K562 (cell line): Measurements from ENCODE around the gene LRPAP1. TPM values are rescaled to one million over a fixed set of nuclear protein-coding genes. Genes with fewer than 3 reads are reported as not detected.

ENCODE experiments used
- ATAC-seq: fragments of 200-7000 bp; cut with Tn5 transposase; 3 replicates; pipeline ENCODE4 v1.9.1; 2020; ENCODE audit warnings: moderate library complexity
- BruUV-seq: library from RNA; stranded (reverse); fragments of 400-500 nt; replicated peaks from 2 replicates; lab custom pipeline; 2021; lab: Mats Ljungman, UMichigan
- CTCF ChIA-PET: fragments of 300-600 bp; formaldehyde crosslinking; extraction: SDS; loops from one replicate; lab custom pipeline; 2021; ENCODE audit warnings: low intra/inter-chr PET ratio; lab: Yijun Ruan, JAX
- POLR2A ChIA-PET: fragments of 300-600, 350-650 bp; sonication (Branson Sonifier 250); formaldehyde crosslinking; extraction: SDS; loops from one replicate; lab custom pipeline; 2021; ENCODE audit warnings: antibody characterized with exemption, inconsistent platforms; lab: Yijun Ruan, JAX
- DNase-seq, 4 experiments: peaks; one replicate each; pipeline versions ENCODE4 v3.0.0 to v3.0.0-alpha.2; 2011 to 2018; ENCODE audit warnings: low spot score in 3 of 4, mixed read lengths in 3 of 4; ENCODE audit errors: extremely low read depth in 1 of 4
- FAIRE-seq: peaks from 2 replicates; lab custom pipeline; 2011; peaks lifted over from hg19 to GRCh38; lab: Jason Lieb, UNC
- H2AFZ ChIP-seq: 2 replicates; pipeline ENCODE4 v1.6.0; 2011; ENCODE audit warnings: low read depth, low read length, control low read depth, inconsistent platforms
- H3K27ac ChIP-seq: fragments of 200-600 bp; 3 replicates; pipeline ENCODE4 v1.8.0; 2011; ENCODE audit warnings: low read depth, mild to moderate bottlenecking, control low read depth, inconsistent platforms, low read length, moderate library complexity, mixed read lengths; ENCODE audit errors: extremely low read depth
- H3K27me3 ChIP-seq, 2 experiments: fragments of 300-600 bp in 1 of 2; 2 replicates in 1 of 2; 3 replicates in 1 of 2; pipeline versions ENCODE4 v1.6.0 to v1.8.0; 2011; ENCODE audit warnings: inconsistent platforms in 2 of 2, low read length in 2 of 2, mild to moderate bottlenecking in 1 of 2, mixed read lengths in 1 of 2, moderate library complexity in 1 of 2; ENCODE audit not compliant: control insufficient read depth in 2 of 2, insufficient read depth in 2 of 2
- H3K36me3 ChIP-seq: fragments of 300-600 bp; 3 replicates; pipeline ENCODE4 v1.8.0; 2011; ENCODE audit warnings: mild to moderate bottlenecking, low read length, inconsistent platforms; ENCODE audit not compliant: control insufficient read depth, insufficient read depth
- H3K4me1 ChIP-seq, 2 experiments: fragments of 200-600 bp in 1 of 2; replicated peaks in 1 of 2; 2 replicates in 1 of 2; 3 replicates in 1 of 2; pipeline versions ENCODE4 v1.5.1 to v1.8.0; 2011; ENCODE audit warnings: inconsistent platforms in 2 of 2, low read length in 2 of 2, mild to moderate bottlenecking in 1 of 2, mixed read lengths in 1 of 2, moderate library complexity in 1 of 2; ENCODE audit not compliant: control insufficient read depth in 2 of 2, insufficient read depth in 2 of 2
- H3K4me2 ChIP-seq: 2 replicates; pipeline ENCODE4 v1.6.1; 2011; ENCODE audit warnings: low read length, control low read depth, inconsistent platforms, mixed read lengths; ENCODE audit not compliant: insufficient read depth
- H3K4me3 ChIP-seq: fragments of 200-600 bp; sonication (generic), shearing (Covaris generic); 2 replicates; pipeline ENCODE4 v1.5.1; 2016; ENCODE audit warnings: control low read depth, inconsistent platforms
- H3K79me2 ChIP-seq: fragments of 200-600 bp; 3 replicates; pipeline ENCODE4 v1.8.0; 2011; ENCODE audit warnings: low read length, inconsistent platforms; ENCODE audit not compliant: control insufficient read depth, insufficient read depth
- H3K9ac ChIP-seq, 2 experiments: 2 replicates each; pipeline versions ENCODE4 v1.6.0 to v1.6.1; 2011; ENCODE audit warnings: low read depth in 2 of 2, low read length in 2 of 2, control low read depth in 1 of 2, inconsistent platforms in 1 of 2, mild to moderate bottlenecking in 1 of 2, mixed read lengths in 1 of 2; ENCODE audit not compliant: insufficient read depth in 1 of 2
- H3K9me1 ChIP-seq: one replicate; pipeline ENCODE4 v1.6.0; 2011; ENCODE audit warnings: inconsistent platforms, mild to moderate bottlenecking, low read length, moderate library complexity; ENCODE audit not compliant: control insufficient read depth, insufficient read depth
- H3K9me3 ChIP-seq: replicated peaks from 2 replicates; pipeline ENCODE4 v1.5.1; 2011; ENCODE audit warnings: low read depth, low read length, inconsistent platforms; ENCODE audit not compliant: control insufficient read depth, insufficient read depth
- H4K20me1 ChIP-seq: replicated peaks from 2 replicates; pipeline ENCODE4 v1.6.1; 2011; ENCODE audit warnings: low read length, inconsistent platforms, mixed read lengths; ENCODE audit not compliant: control insufficient read depth, insufficient read depth
- CBX8 ChIP-seq: fragments of 200-600 bp; sonication (generic); IDR thresholded peaks from 2 replicates; pipeline ENCODE4 v1.6.1; 2012; ENCODE audit warnings: borderline replicate concordance, mixed run types, low read depth, mild to moderate bottlenecking, moderate library complexity, mixed read lengths, low read length, control low read depth, inconsistent platforms; ENCODE audit not compliant: poor library complexity, severe bottlenecking; ENCODE audit errors: extremely low read depth
- ESRRA ChIP-seq: fragments of 450-650 bp; IDR thresholded peaks from 2 replicates; pipeline ENCODE4 v1.6.1; 2014; ENCODE audit warnings: low read depth, mild to moderate bottlenecking, moderate library complexity, borderline replicate concordance
- KAT8 ChIP-seq: fragments of 450-650 bp; IDR thresholded peaks from 2 replicates; pipeline ENCODE4 v1.6.1; 2016; ENCODE audit warnings: low read depth, mild to moderate bottlenecking
- ZNF512 ChIP-seq: IDR thresholded peaks from 2 replicates; pipeline ENCODE4 v1.6.1; 2016; ENCODE audit warnings: missing genetic modification characterization, missing compliant biosample characterization
- WGBS: fragments of 100-300 bp; shearing (Covaris generic); methylation state at CpG from one replicate; pipeline ENCODE4 v1.1.6; 2016; ENCODE audit warnings: low coverage, mixed read lengths; ENCODE audit not compliant: insufficient coverage; ENCODE audit errors: missing lambda C conversion rate; 5-methylcytosine and 5-hydroxymethylcytosine counted together
- in situ Hi-C: fragments of 300-500 bp; cut with MboI; formaldehyde crosslinking; loops from 4 replicates; pipeline ENCODE4 v1.15.0; 2018; ENCODE audit warnings: inconsistent platforms, mixed read lengths
- intact Hi-C: fragments of 100-400 bp; cut with micrococcal nuclease; formaldehyde crosslinking; loops from 2 replicates; pipeline ENCODE4 v1.14.2; 2022
- polyA plus RNA-seq, 8 experiments: library from polyadenylated mRNA; depleted of rRNA in 4 of 8; stranded (reverse) in 5 of 8; unstranded in 3 of 8; fragments of >200 nt; fragmentation: Nextera tagmentation in 2 of 8; fragmentation: Illumina TruSeq in 1 of 8; extraction: Ambion mirVana in 2 of 8; extraction: Trizol in 1 of 8; gene quantifications; 2 replicates each; pipeline versions ENCODE4 v1.2.1 to v1.2.3, GENCODE V29; 2011 to 2014; ENCODE audit warnings: inconsistent platforms in 1 of 8, missing spikeins in 1 of 8
- total RNA-seq, 7 experiments: library from RNA; depleted of rRNA in 6 of 7; stranded (reverse); fragments of >200 nt in 6 of 7; fragmentation: Illumina TruSeq in 2 of 7; extraction: Trizol in 2 of 7; gene quantifications; 2 replicates each; pipeline versions ENCODE4 v1.2.1 to v1.2.3, GENCODE V29; 2011 to 2021; ENCODE audit warnings: low replicate concordance in 1 of 7

LRPAP1 gene
- total and polyA plus RNA-seq, 9 of the 15 experiments (the other 6 are each of a cell fraction or from before 2014, with no cell fraction given): 1.1 to 75.5 (median 41.8) TPM

GRCh38 chr4:3481783-3482393 lies 50.3 kb downstream of the LRPAP1 start:
- DNase-seq (no peak), ATAC-seq (no peak)
- POLR2A ChIA-PET: interaction anchor here (0.7 to 1.0 kb wide), 4 partner anchors 10 to 240 kb away, joined by 3 read pairs; no protein-coding TSS in a partner anchor
- in situ Hi-C loops: no loop called here
- intact Hi-C loops: no loop called here
- H4K20me1 ChIP-seq: peaks cover 8% of the 10 kb centered on the region; the same call in 1 of the 2 replicates
- peaks cover 0 to 55% of the 10 kb centered on the region in 2 experiments; a peak in 2 of 5 replicates for H3K4me1 ChIP-seq
- no peak for TF ChIP-seq CBX8
- TF ChIP-seq KAT8: no peak
- TF ChIP-seq ZNF512: no peak
- TF ChIP-seq ESRRA: no peak
- TF ChIP-seq, all 486 proteins: peak for 0
- no peaks in the 10 kb centered on the region for H3K9me3 ChIP-seq
- H3K27ac ChIP-seq: no peak overlapping the region
- H3K9ac ChIP-seq: no peak overlapping the region
- H3K4me2 ChIP-seq: no peak overlapping the region
- H3K4me3 ChIP-seq: no peak overlapping the region
- H3K9me1 ChIP-seq: no peaks in the 10 kb centered on the region
- FAIRE-seq: no peak
- no peaks in the 10 kb centered on the region for H3K36me3 ChIP-seq
- H2AFZ ChIP-seq: no peak overlapping the region
- no peaks in the 10 kb centered on the region for H3K79me2 ChIP-seq
- 7% methylated on average over 16 of the region's 19 CpGs for WGBS
- CTCF ChIA-PET: no interaction called here
- H3K27me3 ChIP-seq: peaks cover 30 to 84% of the 10 kb centered on the region in 2 experiments; a peak in 4 of 5 replicates
- no TSS peak for BruUV-seq
